Fibroblast of lung (primary cell): ENCODE results near the gene SPNS3. TPM values are rescaled to one million over a fixed set of nuclear protein-coding genes. Genes with fewer than 3 reads are reported as not detected.

ENCODE experiments used
- DNase-seq, 2 donors: peaks; one replicate each; pipeline versions ENCODE4 v3.0.0 to v3.0.0-alpha.2; 2010; ENCODE audit warnings: low read depth in 2 of 2
- H2AFZ ChIP-seq: 2 replicates; pipeline ENCODE4 v1.5.1; 2012; ENCODE audit warnings: low read length, control low read depth, inconsistent platforms
- H3K27ac ChIP-seq: 2 replicates; pipeline ENCODE4 v1.5.1; 2011; ENCODE audit warnings: low read length, control low read depth; ENCODE audit not compliant: insufficient read depth
- H3K27me3 ChIP-seq: 2 replicates; pipeline ENCODE4 v1.5.1; 2011; ENCODE audit warnings: mild to moderate bottlenecking, low read length; ENCODE audit not compliant: control insufficient read depth, insufficient read depth
- H3K36me3 ChIP-seq: 2 replicates; pipeline ENCODE4 v1.5.1; 2011; ENCODE audit warnings: low read length; ENCODE audit not compliant: control insufficient read depth, insufficient read depth
- H3K4me1 ChIP-seq: 2 replicates; pipeline ENCODE4 v1.5.1; 2011; ENCODE audit warnings: low read length; ENCODE audit not compliant: control insufficient read depth, insufficient read depth; ENCODE audit errors: extremely low read depth
- H3K4me2 ChIP-seq: 2 replicates; pipeline ENCODE4 v1.5.1; 2011; ENCODE audit warnings: low read length, control low read depth; ENCODE audit not compliant: insufficient read depth; ENCODE audit errors: extremely low read depth
- H3K4me3 ChIP-seq, 4 experiments: fragments of 200-600 bp in 1 of 4; sonication (generic) in 1 of 4; replicated peaks in 1 of 4; 2 replicates each; pipeline ENCODE4 v1.5.1; 2011 to 2016; ENCODE audit warnings: low read length in 4 of 4, low read depth in 3 of 4, mild to moderate bottlenecking in 3 of 4, control low read depth in 2 of 4, inconsistent platforms in 1 of 4, mixed read lengths in 1 of 4; ENCODE audit not compliant: insufficient read depth in 1 of 4; ENCODE audit errors: control extremely low read depth in 1 of 4
- H3K79me2 ChIP-seq: 2 replicates; pipeline ENCODE4 v1.5.1; 2012; ENCODE audit warnings: mild to moderate bottlenecking, low read length, inconsistent platforms; ENCODE audit not compliant: control insufficient read depth, insufficient read depth
- H3K9ac ChIP-seq: 2 replicates; pipeline ENCODE4 v1.5.1; 2011; ENCODE audit warnings: mild to moderate bottlenecking, low read length, control low read depth; ENCODE audit not compliant: insufficient read depth
- H3K9me3 ChIP-seq: 2 replicates; pipeline ENCODE4 v1.5.1; 2012; ENCODE audit warnings: low read depth, low read length; ENCODE audit not compliant: control insufficient read depth, insufficient read depth
- H4K20me1 ChIP-seq: 2 replicates; pipeline ENCODE4 v1.5.1; 2011; ENCODE audit warnings: low read length; ENCODE audit not compliant: control insufficient read depth, insufficient read depth; ENCODE audit errors: extremely low read depth
- CTCF ChIP-seq, 2 donors: IDR thresholded peaks in 1 of 2; conservative IDR thresholded peaks in 1 of 2; 1 replicate in 1 of 2; 2 replicates in 1 of 2; pipeline ENCODE4 v1.5.1; 2011 to 2012; ENCODE audit warnings: low read length in 2 of 2, control low read depth in 1 of 2, inconsistent platforms in 1 of 2, low read depth in 1 of 2, mild to moderate bottlenecking in 1 of 2
- EZH2 ChIP-seq: IDR thresholded peaks from 2 replicates; pipeline ENCODE4 v1.5.1; 2012; ENCODE audit warnings: low read length, control low read depth, mild to moderate bottlenecking; ENCODE audit errors: missing control alignments
- polyA plus RNA-seq, 2 donors: library from polyadenylated mRNA; depleted of rRNA in 1 of 2; stranded (reverse) in 1 of 2; unstranded in 1 of 2; fragments of >200 nt; gene quantifications; 2 replicates each; pipeline ENCODE4 v1.2.1, GENCODE V29; 2011 to 2012; ENCODE audit warnings: missing spikeins in 1 of 2
- total RNA-seq: library from RNA; depleted of rRNA; stranded (reverse); fragments of >200 nt; gene quantifications from 2 replicates; pipeline ENCODE4 v1.2.1, GENCODE V29; 2014

SPNS3 gene
- total and polyA plus RNA-seq, 2 donors (not counting 1 experiment from before 2014, with no cell fraction given), result not detected

- Histone ChIP-seq H3K4me2 (no peak overlapping the region), H2AFZ (no peak overlapping the region), H3K4me3 (no peak overlapping the region), H4K20me1 (no peaks in the 10 kb centered on the region), H3K36me3 (no peaks in the 10 kb centered on the region), H3K79me2 (no peaks in the 10 kb centered on the region), H3K27ac (no peak overlapping the region), H3K4me1 (no peaks in the 10 kb centered on the region), H3K9me3 (no peaks in the 10 kb centered on the region), H3K9ac (no peak overlapping the region), H3K27me3 (no peaks in the 10 kb centered on the region)
- no peak for DNase-seq
- no peak for TF ChIP-seq EZH2
- no peak for TF ChIP-seq CTCF (conservative IDR thresholded peaks at IDR 0.05 in 1 of 2, IDR thresholded peaks at IDR 0.05 in 1 of 2; ENCODE audit: low read depth in 1 of 2, low read length in 2 of 2)
Measured at GRCh38 chr17:4478318-4478830, 44.6 kb downstream of the SPNS3 start.

- Histone ChIP-seq H3K36me3 (no peaks in the 10 kb centered on the region), H2AFZ (no peak overlapping the region), H3K79me2 (no peaks in the 10 kb centered on the region), H3K27me3 (no peaks in the 10 kb centered on the region), H4K20me1 (no peaks in the 10 kb centered on the region), H3K27ac (no peak overlapping the region), H3K9me3 (no peaks in the 10 kb centered on the region), H3K4me3 (no peak overlapping the region), H3K4me1 (no peaks in the 10 kb centered on the region), H3K4me2 (no peak overlapping the region), H3K9ac (no peak overlapping the region)
- TF ChIP-seq CTCF (conservative IDR thresholded peaks at IDR 0.05 in 1 of 2, IDR thresholded peaks at IDR 0.05 in 1 of 2; ENCODE audit: low read depth in 1 of 2, low read length in 2 of 2) (no peak), EZH2 (no peak)
- DNase-seq, result no peak
Measured at GRCh38 chr17:4479340-4479981, 45.7 kb downstream of the SPNS3 start.

- Histone ChIP-seq H3K9me3 (no peaks in the 10 kb centered on the region), H3K4me1 (no peaks in the 10 kb centered on the region), H3K27ac (no peak overlapping the region), H3K36me3 (no peaks in the 10 kb centered on the region), H2AFZ (no peak overlapping the region), H3K79me2 (no peaks in the 10 kb centered on the region), H3K4me3 (no peak overlapping the region), H4K20me1 (no peaks in the 10 kb centered on the region), H3K4me2 (no peak overlapping the region), H3K9ac (no peak overlapping the region), H3K27me3 (no peaks in the 10 kb centered on the region)
- TF ChIP-seq CTCF (conservative IDR thresholded peaks at IDR 0.05 in 1 of 2, IDR thresholded peaks at IDR 0.05 in 1 of 2; ENCODE audit: low read depth in 1 of 2, low read length in 2 of 2), result no peak
- TF ChIP-seq EZH2, result no peak
- no peak for DNase-seq
Measured at GRCh38 chr17:4479982-4480751, 46.4 kb downstream of the SPNS3 start.
